NCI-H2107 treated with DMSO at 0.1 percent for 48 hours (cell line): Measurements from ENCODE around the gene SOS1.
"Not testable (repeated sequence)": the region's sequence is repeated elsewhere in the genome, so short reads cannot be mapped to it uniquely, and the experiment has no call there.

Experiments used
- DNase-seq: peaks from one replicate; lab custom pipeline; 2025; ENCODE audit not compliant: unreplicated experiment; lab: John Stamatoyannopoulos, UW

Gene SOS1

DNA sequence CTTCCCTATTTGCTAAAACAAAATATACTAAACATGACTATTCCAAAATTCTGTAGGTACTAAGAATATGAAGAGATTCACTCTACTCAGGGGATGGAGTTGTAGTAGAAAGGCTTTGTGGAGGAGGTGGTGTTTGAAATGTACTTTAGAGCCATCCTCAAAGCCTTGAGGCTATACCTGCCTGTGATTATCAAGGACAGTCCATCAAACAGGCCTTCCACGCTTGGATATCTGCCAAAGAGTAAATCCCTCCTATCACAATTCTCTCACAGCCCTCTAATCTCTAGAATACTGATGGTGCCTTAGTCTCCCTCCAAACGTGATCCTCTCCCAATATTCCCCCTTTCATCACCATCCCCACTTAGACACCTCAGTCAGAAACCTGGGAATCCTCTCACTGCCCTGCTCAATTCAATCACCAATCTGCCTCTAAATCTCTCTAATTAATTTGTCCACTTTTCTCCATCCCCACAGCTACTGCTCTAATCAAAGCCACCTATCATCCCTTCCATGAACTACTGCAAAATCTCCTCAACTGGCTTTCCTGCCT, 13.1 kb downstream of the SOS1 start:
- no peak for DNase-seq

DNA sequence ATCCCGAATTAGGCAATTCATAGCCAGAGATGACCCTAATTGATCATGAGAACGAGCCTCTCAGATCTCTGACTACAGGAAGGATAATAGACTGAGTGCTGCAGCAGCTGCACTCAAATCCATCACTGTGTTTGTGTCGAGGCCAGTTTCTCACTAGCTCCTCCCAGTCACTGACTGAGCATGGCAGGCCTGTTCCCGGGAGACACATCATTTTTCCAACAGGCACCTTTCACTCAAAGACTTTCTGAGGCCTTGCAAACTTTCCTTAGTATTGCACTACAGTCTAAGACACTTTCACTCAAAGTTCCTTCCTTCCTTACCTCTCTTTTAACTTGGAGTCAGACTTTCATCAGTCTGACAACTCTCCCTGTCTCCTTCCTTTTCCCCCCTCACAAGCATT, 13.7 kb downstream of the SOS1 start:
- DNase-seq, result peak; percentile 37

DNA sequence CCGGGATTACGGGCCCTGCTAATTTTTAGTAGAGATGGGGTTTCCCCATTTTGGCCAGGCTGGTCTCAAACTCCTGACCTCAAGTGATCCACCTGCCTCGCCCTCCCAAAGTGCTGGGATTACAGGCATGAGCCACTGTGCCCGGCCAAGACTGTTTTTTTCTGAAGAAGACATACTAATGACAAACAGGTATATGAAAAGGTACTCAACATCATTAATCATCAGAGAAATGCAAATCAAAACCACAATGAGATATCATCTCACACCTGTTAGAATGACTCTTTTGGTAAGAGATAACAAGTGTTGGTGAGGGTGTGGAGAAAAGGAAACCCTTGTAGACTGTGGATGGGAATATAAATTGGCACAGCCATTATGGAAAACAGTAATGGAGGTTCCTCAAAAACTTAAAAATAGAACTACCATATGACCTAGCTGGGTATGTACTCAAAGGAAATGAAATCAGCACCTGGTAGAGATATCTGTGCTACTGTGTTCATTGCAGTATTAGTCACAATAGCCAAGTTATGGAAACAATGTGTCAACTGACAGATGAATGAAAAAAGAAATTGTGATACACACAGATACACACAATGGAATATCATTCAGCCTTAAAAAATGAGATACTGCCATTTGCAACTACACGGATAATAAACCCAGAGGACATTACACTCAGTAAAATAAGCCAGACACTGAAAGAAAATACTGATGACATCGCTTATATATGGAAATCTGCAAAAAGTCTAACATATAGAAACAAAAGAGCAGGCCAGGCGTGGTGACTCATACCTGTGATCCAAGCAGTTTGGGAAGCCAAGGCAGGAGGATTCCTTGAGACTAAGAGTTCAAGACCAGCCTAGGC, 20.8 kb downstream of the SOS1 start:
- DNase-seq, result no peak

DNA sequence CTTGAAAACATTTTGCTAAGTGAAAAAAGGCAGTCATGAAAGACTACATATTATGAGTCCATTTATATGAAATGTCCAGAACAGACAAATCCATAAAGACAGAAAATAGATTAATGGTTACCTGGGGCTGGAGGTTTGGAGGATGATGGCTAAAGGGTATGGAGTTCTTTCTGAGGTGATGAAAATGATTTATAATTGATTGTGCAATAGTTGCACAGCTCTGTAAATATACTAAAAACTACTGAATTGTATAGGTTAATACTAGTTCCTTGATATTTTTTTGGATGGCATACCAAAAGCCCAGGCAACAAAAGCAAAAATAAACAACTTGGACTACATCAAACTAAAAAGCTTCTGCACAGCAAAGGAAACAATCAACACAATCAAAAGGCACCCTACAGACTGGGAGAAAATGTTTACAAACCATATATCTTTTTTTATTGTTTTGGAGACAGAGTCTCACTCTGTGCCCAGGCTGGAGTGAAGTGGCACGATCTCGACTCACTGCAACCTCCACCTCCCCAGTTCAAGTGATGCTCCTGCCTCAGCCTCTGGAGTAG, 21.5 kb downstream of the SOS1 start:
- no peak for DNase-seq

DNA sequence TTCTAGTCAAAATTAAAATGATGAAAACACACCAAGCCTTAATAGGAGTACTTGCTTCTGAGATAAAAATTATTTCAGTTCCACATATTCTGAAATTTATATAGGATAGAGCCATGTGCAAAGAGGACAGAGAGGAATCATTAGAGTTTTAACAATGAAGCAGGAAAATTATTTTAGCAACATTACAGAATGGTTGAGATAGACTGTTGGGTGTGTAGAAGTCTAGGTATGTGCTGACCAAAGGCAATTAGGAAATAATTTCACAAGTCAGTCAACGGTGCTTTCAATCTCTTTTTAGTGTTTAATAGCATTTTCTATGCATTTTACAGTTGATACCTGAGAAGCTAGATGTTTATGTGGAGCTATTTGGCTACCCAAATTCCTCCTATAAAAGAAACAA, 25.2 kb downstream of the SOS1 start:
- no peak for DNase-seq

DNA sequence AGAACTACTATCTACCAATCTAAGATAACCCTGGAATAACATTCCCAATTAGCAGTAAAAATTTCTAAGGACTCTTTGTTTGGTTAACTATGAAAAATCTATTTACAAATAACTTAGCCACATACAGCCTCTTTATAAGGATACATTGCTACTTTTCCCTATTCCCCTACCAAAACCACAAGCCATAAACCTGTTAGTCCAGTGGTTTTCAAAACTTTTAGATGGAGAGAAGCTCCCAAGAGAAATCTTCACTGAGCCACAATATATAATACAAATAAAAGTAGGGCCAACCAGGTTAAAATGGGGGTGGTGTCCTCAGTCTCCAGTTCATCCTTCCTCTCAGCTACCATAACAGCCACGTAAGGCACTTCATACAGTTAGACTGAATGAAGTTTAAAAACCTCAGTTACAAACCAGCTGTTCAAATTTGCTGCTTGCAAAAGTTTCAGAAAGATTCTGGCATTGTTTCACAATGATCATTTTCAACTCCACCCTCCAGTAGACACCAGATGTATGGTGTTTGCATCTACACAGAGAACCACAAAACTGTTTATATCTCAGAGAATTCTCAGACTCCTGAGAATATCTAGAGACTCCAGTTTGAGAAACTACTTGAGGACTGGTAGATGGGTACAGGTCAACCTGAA, 26.0 kb downstream of the SOS1 start:
- DNase-seq, result no peak

DNA sequence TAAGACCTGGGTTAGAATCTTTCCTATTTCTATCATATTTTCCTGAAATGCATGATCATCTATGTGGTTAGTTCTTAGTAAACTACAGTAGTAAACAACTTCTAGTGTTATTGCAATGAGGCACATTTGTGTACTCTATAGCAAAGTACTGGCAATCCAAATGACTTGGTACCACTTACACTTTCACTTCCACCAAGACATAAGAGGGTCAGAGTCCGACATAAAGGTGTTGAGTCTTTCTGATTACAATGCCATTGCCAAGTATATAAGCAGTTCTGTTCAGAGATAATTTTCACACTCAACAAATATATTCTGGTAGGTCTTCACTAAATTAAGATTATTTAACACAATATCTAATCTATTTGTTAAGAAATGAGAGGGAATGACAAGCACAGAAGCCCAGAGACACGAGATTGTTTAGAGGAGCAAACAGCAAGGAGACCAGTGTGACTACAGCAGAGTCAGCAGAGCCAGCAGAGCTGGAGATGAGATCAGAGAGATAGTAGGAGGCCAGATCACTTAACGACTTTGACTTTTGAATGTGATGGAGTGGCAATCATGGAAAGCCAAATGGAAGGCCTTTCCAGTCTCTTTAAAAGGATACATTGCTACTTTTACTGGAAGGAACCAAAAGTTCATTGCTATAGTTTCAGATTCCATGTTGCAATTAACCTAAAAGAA, 27.5 kb downstream of the SOS1 start:
- DNase-seq, result no peak

DNA sequence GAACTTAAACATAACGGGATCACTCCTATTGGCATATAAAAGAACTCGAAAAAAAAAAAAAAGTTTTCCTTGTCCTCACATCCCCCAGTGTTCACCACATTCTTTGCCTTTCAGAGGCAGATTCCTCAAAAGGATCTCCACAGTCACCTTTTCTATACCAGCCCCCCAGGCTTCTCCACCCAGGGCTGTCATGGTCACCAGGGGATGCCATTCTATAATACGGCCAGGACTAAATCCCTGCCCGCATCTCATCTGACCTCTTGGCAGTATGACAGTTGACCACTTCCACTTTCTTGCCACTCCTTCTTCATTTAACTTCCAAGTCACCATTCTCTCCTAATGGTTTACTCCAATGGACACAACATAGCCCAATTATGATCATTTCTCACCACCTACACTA, 29.3 kb downstream of the SOS1 start:
- no peak for DNase-seq

DNA sequence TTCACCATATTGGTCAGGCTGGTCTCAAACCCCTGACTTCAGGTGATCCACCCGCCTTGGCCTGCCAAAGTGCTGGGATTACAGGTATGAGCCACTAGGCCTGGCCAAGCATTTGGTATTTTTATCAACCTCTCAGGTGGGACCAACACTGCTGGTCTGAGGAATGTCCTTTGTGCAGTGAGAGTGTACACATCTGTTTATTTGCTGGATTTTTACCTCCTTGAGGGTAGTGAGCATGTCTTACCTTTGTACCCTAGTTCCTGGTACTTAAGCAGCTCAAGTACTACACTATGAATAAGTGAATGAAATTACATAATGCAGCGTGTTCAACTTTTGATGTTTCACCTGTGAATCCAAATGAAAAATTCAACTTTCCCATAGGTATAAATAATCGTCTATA, 29.8 kb downstream of the SOS1 start:
- no peak for DNase-seq

DNA sequence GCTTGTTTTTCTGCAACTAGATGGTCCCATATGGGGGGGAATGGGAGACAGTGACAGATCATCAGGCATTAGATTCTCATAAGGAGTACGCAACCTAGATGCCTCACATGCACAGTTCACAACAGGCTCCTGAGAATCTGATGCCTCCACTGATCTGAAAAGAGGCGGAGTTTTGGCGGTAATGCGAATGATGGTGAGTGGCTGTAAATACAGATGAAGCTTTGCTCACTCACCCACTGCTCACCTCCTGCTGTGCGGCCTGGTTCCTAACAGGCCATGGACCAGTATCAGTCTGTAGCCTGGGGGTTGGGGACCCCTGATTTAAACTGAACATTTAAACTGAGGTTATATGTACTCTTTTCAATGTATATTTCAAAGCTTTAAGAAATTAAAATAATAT, 40.7 kb downstream of the SOS1 start:
- DNase-seq, result no peak

DNA sequence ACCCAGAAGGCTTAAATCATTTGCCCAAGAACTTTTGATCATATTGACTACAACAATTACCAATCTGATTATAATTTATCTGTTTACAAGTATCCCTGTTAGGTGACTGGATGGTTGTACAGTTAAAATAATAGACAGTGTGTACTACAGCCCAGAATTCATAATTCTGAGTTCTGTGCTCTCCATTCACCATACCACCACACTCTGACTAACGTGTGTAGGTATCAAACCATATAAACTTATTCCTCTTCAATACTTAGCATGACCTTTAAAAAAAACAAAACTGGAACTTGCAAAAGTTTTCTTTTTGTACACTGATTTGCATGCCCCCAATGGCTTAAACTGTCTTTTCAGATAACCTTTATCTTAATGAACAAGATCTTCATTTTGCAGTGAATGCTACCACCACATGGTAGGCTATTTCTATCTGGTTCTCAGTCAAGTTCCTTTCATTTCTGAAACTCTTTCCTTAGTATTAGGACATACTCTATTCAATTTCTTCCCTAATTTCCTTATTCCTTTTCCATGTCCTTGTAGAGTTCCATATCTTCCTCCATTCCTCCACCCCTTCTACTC, 50.9 kb downstream of the SOS1 start:
- DNase-seq, result no peak

DNA sequence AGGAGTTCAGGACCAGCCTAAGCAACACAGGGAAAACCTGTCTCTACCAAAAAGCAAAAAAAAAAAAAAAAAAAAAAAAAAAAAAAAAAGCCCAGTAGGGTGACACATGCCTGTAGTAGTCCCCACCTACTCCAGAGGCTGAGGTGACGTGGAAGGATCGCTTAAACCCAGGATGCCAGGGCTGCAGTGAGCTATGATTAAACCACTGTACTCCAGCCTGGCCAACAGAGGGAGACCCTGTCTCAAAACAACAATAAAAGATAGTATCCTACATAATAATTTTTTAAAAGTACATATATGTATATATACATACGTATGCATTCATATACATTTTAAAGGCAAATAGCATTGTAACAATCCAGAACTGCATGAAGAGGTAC, 51.7 kb downstream of the SOS1 start:
- no peak for DNase-seq

DNA sequence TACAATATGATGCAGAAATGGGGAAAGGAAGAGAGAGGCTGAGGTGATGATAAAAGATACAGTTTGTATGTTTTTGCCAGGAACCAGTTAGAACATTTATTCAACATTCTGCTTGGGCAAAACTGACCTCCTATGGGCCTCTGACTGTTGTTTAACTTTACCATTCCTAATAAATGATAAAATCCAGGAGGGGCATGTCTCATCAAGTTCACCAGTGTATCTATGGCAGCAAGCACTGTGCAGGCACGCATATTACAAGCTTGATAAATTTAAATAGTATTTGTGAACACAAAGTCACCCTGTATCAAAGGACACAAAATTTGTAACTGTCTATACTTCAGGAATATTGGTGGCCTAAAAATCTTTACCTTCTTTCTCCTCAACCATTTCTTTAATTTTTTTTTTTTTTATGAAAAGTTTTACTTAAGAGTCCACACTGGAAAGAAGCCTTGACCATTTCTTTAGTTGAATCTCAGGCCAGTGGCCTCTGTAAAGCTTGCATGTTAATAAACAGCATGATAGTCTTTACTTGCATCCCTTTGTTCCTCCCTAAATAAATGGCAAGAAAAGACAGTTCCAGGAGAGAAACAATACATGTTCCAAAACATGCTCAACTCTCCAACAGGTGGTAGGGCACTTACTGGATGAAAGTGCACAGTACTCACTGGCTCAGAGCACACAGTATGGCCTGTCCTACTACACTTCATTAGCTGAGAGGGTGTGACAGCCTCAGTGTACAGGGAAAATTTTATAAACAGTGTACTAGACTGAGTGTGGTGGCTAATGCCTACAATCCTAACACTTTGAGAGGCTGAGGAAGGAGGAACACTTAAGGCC, 52.3 kb downstream of the SOS1 start:
- no peak for DNase-seq

DNA sequence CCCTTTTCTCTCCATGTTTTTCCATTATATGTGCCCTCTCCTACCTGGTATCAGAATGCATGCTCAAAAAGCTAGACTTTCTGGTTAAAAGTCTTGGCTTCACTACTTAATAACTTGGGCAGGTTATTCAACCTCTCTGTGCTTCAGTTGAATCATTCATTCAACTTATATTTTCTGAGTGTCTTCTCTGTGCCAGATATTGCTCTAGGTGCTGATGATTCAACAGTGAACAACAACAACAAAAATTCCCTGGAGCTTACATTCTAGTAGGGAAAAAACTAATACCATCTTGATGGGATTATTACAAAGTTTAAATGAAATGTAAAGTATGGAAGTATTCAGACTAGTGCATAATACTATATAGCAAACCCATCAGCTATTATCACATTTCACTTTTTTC, 55.2 kb downstream of the SOS1 start:
- DNase-seq, result no peak

DNA sequence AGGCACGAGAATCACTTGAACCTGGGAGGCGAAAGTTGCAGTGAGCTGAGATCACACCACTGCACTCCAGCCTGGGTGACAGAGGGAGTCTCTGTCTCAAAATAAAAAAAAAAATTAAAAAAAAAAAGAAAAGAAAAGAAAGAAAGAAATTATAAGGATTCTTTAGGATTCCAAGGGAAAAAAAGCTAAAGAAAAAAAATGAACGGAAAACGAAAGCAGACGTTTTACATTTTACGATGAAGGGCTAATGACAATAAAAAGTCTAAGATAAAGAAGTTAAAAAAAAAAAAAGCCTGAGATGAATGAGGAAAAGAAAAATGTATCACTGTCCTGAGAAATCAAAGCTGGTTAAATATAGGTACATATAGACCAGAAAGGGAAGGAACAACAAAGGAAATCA, 58.5 kb downstream of the SOS1 start:
- DNase-seq, result no peak

DNA sequence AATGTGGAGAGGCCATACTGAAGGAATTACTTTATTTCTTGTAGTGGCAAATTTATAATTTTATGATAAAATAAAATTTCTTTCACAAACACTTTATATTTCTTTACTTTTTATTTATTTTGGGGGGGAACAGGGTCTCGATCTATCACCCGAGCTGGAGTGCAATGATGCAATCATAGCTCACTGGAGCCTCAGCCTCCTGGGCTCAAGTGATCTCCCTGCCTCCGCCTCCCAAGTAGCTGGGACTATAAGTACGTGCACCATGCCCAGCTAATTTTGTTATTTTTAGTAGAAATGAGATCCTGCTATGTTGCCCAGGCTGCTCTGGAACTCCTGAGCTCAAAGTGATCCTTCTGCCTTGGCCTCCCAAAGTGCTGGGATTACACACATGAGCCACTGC, 59.6 kb downstream of the SOS1 start:
- no peak for DNase-seq

DNA sequence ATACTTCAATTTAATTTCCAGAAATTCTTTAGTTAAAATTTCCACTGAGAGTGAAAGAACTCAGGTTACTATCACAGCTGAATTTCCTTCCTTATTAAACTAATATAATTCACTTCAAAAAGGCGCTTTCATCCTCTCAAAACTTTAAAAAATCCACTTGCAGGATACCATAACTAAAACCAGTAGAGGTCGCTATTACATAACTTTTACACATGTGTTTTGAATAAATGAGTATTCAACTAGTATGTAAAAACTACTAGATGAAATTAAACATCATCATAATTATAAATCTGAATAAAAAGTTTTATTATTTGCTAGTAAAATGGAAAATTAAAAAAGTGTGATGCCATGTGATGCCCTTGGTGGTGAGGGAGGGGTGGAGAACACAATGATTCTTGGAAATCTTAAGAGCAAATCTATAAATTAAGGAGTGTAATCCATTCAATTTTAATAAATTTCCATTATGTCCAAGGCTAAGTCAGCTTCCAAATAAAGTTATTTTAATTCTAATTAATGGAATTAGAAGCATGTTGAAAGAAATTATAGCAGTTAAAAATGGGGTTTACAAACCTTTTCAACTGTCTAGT, 61.4 kb downstream of the SOS1 start:
- DNase-seq, result peak; percentile 43

DNA sequence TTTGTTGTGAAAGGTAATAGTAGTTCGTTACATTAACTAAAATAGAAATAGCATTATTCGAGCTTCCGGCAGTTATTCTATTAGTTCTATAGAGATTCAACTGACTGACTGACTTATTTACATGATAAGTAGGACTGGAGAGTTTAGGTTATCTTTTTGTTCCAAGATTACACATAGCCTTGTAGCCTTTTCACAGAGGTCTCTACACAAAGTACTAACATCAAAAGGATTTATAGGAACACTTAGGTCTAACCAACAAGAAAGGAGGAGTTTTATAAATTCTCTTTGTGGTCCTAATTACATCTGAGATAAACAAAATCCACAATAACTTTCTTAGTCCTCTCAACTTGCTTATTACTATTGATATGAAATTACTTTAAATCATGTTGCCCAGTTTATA, 62.8 kb downstream of the SOS1 start:
- no peak for DNase-seq

DNA sequence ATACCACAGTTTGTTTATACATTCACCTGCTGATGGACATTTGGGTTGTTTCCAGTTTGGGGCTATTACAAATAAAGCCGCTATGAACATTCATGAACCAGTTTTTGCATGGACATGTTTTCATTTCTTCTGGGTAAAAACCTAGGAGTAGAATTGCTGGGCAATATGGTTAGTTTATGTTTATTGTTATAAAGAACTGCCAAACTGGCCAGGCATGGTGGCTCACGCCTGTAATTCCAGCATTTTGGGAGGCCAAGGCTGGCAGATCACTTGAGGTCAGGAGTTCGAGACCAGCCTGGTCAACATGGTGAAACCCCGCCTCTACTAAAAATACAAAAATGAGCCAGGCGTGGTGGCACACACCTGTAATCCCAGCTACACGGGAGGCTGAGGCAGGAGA, 68.2 kb downstream of the SOS1 start:
- DNase-seq, result not testable (repeated sequence)

DNA sequence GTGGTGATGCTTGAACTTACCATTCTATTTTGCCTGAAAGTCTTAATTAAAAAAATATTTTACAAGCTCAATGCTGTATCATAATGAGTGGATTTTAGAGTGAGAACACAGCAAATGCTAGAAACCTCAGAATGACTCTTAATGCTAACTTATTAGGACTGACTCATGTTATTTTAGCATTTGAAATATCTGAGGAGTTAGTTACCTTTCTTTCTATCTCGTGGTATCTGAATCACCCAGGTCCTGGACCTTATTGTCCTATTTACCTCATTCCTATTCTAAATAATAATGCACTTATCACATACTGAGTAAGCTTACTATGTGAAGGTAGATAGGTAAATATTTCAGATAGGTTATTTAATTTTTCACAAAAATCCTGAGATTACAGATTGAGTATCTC, 70.7 kb downstream of the SOS1 start:
- DNase-seq, result no peak
